C4-2B (cell line): Measurements from ENCODE around the gene ANKRD11.

Source experiments
- ZFX ChIP-seq: fragments of 450-650 bp; IDR thresholded peaks from 2 replicates; pipeline ENCODE4 v1.6.1; 2017
- TF ChIP-seq, protein P1 (sequence below): fragments of 450-650 bp; conservative IDR thresholded peaks from 2 replicates; pipeline ENCODE4 v1.5.1; 2017; ENCODE audit warnings: mild to moderate bottlenecking

DNA sequence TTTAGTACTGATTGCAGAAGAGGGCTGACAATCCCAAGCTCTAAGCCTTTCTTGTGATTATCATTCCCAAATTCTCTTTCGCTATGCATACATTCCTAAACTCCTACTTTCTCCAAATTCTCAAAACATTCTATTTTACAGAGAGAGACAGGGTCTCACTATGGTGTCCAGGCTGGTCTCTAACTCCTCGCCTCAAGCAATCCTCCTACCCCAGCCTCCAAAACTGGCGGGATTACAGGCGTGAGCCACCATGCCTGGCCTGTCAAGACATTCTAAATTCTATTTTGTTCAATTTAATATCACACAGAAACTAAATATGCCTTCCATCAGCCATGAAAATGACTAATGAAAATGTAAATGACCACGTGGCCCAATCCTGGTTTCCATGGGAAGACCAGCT lies 39.8 kb downstream of the ANKRD11 start:
- TF ChIP-seq, protein P1, sequence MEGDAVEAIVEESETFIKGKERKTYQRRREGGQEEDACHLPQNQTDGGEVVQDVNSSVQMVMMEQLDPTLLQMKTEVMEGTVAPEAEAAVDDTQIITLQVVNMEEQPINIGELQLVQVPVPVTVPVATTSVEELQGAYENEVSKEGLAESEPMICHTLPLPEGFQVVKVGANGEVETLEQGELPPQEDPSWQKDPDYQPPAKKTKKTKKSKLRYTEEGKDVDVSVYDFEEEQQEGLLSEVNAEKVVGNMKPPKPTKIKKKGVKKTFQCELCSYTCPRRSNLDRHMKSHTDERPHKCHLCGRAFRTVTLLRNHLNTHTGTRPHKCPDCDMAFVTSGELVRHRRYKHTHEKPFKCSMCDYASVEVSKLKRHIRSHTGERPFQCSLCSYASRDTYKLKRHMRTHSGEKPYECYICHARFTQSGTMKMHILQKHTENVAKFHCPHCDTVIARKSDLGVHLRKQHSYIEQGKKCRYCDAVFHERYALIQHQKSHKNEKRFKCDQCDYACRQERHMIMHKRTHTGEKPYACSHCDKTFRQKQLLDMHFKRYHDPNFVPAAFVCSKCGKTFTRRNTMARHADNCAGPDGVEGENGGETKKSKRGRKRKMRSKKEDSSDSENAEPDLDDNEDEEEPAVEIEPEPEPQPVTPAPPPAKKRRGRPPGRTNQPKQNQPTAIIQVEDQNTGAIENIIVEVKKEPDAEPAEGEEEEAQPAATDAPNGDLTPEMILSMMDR: no peak
- no peak for TF ChIP-seq ZFX
